PC-3 (cell line): ENCODE results near the gene SLC45A1.

ENCODE experiments used
- EZH2 ChIP-seq: fragments of 300-600 bp; sonication (generic); IDR thresholded peaks from one replicate; pipeline ENCODE4 v1.6.1; 2017; ENCODE audit warnings: antibody characterized with exemption, mild to moderate bottlenecking, low read length; ENCODE audit not compliant: unreplicated experiment
- EZH2phosphoT487 ChIP-seq: fragments of 300-600 bp; sonication (generic); IDR thresholded peaks from 2 replicates; pipeline ENCODE4 v1.6.1; 2018; ENCODE audit warnings: mild to moderate bottlenecking, antibody characterized with exemption, low read length, borderline replicate concordance
- TF ChIP-seq, protein P1 (sequence below): fragments of 300-600 bp; sonication (generic); conservative IDR thresholded peaks from 2 replicates; pipeline ENCODE4 v1.5.1; 2017; ENCODE audit warnings: antibody characterized with exemption, low read depth, mild to moderate bottlenecking, low read length

GRCh38 chr1:8307628-8308027 lies 10.3 kb upstream of the SLC45A1 start:
- TF ChIP-seq, protein P1, sequence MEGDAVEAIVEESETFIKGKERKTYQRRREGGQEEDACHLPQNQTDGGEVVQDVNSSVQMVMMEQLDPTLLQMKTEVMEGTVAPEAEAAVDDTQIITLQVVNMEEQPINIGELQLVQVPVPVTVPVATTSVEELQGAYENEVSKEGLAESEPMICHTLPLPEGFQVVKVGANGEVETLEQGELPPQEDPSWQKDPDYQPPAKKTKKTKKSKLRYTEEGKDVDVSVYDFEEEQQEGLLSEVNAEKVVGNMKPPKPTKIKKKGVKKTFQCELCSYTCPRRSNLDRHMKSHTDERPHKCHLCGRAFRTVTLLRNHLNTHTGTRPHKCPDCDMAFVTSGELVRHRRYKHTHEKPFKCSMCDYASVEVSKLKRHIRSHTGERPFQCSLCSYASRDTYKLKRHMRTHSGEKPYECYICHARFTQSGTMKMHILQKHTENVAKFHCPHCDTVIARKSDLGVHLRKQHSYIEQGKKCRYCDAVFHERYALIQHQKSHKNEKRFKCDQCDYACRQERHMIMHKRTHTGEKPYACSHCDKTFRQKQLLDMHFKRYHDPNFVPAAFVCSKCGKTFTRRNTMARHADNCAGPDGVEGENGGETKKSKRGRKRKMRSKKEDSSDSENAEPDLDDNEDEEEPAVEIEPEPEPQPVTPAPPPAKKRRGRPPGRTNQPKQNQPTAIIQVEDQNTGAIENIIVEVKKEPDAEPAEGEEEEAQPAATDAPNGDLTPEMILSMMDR, result no peak
- no peak for TF ChIP-seq EZH2phosphoT487
- TF ChIP-seq EZH2, result no peak
